ENCODE results near the gene VIT.
"Not testable (repeated sequence)": the region's sequence is repeated elsewhere in the genome, so short reads cannot be mapped to it uniquely, and the experiment has no call there.

VIT gene

DNA sequence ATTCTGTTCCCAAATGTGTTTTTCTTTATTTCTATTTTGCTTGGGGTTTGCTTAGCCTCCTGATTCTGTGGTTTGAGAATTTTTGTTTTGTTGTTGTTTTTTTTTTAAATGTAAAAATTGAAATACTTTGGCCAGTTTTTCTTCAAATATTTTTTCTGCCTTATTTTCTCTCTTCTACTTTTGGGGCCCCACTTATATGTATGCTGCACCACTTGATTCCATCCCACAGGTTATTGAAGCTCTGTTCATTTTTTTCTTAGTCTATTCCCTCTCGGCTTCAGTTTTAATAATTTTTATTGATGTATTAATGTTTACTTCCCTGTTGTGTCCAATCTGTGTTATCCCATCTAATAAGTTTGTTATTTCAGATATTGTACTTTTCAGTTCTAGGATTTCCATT lies 17.7 kb upstream of the VIT start:
- DNase-seq (ENCODE audit: low spot score): no peak

DNA sequence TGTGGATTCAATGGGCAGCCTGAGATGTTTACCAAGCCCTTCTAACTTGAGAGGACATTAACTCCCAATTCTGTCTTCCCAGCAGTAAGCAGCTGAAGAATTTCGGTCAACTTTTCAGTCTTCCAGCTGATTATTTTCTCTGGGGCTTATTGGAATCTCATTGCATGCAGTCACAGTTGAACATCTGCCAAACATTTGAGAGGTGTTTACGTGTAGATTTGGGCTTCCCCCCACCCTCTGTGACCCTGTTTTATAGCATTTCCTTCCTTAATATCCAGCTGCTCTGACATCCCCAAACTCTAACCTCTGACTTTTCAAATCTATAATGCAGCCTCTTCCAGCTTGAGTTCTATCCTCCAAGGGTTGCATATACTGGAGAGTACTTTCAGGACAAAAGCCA lies 16.5 kb upstream of the VIT start:
- no peak for DNase-seq (ENCODE audit: low spot score)

DNA sequence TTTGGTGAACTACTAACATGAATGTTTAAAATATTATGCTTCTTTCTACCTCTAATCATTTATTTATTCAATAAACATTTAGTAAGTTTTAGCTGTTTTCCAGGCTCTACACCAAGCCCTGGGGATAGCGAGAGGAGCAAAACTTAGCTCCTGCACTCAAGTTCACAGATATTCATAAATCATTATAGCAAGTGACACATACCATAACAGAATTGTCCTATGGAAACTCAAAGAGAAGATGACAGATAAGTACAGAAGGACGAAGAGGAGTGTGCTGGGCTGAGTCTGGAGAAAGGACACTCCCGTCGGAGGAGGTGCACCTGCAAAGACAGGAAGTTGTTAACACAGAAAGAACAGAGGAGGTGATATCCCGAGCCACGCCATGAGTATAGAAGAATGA lies 13.9 kb upstream of the VIT start:
- DNase-seq (ENCODE audit: low spot score): no peak

DNA sequence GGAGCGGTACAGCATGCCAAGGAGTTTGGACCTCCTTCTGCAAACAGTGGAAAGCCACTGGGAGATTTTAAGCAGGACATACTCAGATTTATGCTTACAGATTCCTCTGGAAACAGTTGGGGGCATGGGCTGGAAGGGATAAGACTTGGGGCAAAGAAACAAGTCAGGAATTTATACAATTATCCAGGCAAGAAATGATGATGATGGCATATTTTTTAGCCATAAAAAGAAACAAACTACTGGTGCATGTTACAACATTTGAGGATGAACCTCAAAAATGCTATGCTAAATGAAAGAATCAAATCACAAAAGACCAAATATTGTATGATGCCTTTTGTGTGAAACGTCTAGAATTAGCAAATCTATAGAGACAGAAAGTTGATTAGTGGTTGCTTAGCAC lies 13.5 kb upstream of the VIT start:
- no peak for DNase-seq (ENCODE audit: low spot score)

DNA sequence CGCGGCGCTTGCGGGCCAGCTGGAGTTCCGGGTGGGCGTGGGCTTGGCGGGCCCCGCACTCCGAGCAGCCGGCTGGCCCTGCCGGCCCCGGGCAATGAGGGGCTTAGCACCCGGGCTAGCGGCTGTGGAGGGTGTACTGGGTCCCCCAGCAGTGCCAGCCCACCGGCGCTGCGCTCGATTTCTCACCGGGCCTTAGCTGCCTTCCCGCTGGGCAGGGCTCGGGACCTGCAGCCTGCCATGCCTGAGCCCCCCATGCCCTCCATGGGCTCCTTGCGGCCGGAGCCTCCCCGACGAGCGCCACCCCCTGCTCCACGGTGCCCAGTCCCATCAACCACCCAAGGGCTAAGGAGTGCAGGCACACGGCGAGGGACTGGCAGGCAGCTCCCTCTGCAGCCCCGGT lies 8.2 kb upstream of the VIT start:
- not testable (repeated sequence) for DNase-seq (ENCODE audit: low spot score)

DNA sequence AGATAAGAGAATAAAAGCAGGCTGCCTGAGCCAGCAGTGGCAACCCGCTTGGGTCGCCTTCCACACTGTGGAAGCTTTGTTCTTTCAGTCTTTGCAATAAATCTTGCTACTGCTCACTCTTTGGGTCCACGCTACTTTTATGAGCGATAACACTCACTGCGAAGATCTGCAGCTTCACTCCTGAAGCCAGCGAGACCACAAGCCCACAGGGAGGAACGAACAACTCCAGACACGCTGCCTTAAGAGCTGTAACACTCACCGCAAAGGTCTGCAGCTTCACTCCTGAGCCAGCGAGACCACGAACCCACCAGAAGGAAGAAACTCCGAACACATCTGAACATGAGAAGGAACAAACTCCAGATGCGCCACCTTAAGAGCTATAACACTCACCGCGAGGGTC lies 7.5 kb upstream of the VIT start:
- DNase-seq (ENCODE audit: low spot score): not testable (repeated sequence)

DNA sequence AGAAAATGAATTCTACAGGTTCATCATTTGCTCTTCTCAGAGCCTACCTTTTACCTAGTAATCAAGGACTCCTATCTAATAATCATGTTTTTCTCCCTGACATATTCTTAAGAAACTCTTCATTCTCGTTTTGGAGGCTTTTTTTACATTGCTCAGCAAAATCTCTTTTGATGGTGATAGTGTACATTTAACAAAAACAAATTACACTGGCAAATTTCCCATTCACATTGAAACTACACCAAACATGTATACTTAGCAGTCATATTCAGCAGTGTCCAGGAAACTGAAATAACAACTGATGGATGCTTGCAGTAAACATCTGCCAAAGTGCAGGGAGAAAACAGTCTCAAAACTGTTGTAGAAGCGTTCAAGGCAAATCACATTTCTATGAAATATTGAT lies 4.4 kb upstream of the VIT start:
- no peak for DNase-seq (ENCODE audit: low spot score)

DNA sequence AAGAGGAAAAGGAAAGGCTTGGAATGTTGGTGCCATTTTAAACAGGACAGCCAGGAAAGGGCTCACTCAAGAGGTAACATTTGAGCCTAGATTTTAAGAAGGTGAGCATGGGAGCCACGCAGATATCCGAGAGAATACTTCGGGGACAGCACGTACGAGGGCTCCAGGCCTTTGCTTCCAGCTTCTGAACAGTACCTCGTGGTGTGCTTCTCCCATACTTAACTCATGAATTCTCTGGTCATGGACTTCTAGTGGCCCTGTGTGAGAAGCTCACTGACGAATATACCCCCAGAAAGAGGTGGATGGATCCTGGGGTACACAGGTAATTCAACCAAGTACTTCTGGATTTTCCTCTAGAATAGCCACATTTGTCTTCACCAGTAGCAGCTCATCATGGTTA lies 2.7 kb upstream of the VIT start:
- no peak for DNase-seq (ENCODE audit: low spot score)

DNA sequence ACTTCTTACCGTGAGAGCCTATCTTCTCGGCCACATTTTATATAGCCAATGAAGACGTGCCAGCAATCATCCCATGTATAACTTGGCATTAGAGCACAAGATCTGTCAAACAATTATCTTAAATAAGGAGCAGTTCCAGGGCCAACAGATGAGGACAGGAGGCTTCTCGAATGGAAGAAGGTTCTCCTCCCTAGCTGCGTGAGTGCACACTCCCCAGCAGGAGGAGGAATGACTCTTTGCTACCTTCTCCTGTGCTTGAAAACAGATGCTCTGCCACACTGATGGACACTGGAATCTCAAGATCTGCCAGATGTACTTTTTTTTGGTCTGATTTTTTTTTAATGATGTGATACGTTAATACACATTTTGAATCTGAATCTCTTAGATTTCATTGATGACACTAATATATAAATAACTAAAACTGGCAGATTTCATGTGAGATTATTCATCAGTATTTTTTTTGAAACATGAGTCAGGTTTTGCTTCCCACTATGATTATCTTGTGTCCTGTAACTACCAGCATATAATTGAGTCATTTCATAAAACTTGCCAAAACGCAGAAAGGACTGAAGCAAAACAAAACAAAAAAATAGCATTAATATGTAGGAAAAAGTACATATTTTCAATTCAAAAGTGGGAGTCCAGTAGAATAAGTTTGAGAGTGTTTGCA lies 626 bp upstream of the VIT start:
- DNase-seq (ENCODE audit: low spot score): no peak

DNA sequence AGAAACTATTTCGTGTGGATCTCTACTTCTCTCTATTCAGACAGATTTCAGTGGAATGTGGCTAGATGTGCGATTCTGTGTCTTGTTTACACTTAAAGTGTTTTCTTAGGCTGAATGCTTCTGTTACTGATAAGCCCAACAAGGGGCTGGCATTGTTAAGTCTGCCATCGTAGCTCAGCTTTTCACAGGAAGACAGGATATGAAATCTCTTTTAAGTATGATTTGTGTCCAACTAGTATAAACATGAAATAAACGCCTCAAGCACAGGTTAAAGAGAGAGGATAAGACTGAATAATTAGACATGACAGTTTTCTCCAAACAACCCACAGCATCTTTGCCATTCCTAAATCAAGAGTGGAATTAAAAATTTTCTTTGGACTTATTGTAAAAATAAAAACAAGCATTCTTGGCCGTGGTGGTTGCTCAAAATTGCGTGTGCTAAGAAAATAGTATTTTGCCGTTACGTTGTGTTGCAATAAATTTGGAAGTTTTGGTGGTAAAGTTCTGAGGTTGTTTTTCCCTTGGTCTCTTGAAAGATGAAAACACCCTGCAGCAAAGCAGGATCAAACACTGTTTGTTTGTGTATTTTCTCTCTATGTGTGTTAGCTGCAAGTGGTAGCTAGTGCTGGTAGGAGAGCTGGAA lies 1.0 kb downstream of the VIT start:
- peak; percentile 27 for DNase-seq (ENCODE audit: low spot score)

DNA sequence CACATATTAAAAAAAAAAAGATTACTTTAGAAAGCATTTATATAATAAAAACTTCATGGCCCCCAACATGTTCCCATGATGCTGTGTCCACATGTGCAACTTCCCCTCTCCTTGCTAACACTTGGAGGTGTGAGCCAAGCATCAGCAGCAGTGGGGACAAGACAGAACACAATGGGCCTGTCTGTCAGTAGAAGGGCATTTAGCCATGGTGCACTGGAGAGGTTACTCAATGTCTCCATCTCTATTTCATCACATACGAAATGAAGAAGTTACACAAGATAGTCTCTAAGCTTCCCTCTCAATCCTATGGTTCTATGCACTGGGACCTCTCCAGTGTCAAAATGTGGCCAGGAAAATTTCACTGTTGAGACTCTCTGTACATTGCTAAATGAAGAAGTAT lies 2.5 kb downstream of the VIT start:
- DNase-seq (ENCODE audit: low spot score): no peak

DNA sequence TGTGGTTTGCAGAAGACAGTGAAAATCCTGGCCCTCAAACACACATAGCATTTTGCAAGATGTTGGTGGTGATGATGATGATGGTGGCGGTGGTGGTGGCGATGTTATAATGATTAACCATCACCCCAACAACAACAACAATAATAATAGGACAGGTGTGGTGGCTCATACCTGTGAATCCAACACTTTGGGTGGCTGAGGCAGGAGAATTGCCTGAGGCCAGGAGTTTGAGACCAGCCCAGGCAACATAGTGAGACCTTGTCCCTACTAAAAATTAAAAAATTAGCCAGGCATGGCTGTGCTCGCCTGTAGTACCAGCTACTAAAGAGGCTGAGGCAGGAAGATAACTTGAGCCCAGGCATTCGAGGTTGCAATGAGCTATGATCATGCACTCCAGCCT lies 3.8 kb downstream of the VIT start:
- no peak for DNase-seq (ENCODE audit: low spot score)

DNA sequence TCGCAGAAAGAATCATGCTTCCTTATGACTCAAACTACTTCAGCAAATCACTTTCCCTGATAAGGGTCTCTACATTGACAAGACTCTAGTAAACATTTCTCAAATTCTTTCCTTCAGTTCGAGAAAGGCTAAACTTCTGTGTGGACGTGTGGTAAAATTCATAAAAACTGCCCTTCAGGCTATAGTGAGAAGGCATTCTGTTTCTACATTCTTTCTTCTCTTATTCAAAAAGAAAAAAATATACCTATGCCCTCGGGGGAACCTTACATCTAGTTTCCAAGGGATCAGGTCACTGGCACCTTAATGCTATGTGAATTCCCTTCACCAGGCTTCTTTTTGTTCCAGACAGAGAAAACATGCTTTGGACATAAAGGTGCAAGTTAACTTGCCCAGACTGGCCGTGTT lies 4.9 kb downstream of the VIT start:
- no peak for DNase-seq (ENCODE audit: low spot score)

DNA sequence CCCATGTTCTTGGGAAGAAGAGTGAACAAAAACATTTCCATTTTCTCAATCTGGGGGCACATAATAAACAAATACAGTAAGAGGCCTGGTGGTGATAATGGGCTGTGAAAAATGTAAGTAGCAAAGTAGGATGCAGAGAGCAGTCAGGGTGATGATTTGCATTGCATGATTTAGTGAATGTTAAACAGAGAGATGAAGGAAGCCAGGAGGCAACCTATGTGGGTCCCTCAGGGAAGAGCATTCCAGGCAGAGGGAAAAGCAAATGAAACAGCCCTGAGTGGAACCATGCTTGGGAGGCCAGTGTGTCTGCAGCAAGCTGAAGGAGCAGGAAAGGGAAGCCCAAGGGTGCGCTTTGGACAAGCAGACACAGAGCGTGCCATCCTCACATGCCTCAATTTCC lies 5.4 kb downstream of the VIT start:
- no peak for DNase-seq (ENCODE audit: low spot score)

DNA sequence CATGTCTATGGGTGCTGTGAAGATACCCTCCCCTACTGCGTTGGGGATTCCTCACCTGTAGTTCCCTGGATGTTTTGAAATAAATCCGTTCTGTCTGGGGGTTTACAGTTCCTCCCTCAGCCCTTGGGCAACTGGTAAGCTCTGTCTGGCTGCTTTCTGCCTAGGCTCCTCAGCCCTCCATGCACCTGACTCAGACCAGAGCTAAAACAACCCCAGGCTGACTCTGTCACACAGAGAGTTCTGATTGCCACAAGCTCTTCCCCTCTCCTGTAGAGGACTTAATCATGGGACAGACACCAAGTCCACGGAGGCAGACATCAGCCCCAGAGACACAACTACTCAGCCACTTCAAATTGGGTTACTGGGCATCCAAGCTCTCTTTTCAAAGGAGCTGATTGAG lies 6.3 kb downstream of the VIT start:
- DNase-seq (ENCODE audit: low spot score): no peak

DNA sequence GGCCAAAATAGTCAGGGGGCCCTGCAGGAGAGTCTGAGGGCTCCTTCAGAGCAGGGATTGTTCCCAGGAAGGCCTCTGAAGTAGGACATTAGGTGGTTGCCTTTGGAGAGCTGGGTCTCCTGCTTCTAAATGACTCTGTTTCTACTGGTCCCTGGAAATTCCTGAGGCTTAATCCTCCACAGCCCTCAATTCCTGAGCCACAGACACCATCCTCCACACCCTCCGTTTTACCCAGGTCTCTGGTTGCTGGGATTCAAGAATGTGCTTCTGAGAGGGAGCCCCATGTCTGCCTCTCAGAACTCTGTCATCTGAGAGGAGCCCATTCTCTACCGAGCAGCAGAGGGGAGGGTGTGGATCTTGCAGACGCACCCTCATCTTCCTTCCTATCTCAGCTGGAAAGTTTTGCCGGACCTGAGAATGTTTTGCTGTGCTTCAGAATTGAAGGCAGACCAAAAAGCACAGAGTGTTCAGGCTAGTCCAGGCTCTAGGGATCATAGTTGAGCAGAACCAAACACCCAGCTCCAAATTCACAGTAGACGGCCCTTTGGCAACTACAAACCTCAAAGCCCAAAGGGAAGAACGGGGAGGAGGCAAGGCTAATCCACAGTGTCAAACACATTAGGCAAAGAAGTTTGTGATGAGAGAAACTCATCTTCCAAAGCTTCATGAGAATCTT lies 8.1 kb downstream of the VIT start:
- no peak for DNase-seq (ENCODE audit: low spot score)

DNA sequence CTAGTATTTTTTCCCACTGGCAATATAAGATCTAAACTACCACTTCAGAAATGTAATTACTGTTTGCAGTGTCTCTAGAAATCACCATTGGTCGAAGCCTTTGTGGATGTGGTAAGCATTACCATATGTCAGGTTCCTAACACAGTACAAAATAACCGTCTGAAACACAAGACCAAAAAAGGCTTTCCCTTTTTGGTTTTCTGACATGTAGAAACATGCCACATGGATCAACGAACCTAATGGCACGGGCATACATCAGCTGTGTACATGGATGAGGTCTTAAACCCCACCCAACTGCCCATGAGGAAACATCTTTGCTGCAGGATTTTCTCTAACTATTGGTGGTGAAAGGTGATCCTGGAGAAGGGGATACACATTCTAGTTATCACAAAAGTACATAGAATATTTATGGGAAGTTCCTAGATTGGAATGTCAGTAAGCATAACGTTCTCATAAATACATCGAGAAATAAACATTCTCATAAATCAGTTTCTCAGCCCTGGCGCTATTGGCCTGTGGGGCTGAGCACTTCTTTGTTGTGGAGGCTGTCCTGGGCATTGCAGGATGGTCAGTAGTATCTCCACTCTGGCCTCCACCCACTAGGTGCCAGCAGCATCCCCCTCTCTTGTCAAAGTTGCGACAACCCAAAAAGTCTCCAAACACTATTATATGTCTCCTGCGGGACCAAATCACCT lies 9.0 kb downstream of the VIT start:
- no peak for DNase-seq (ENCODE audit: low spot score)

DNA sequence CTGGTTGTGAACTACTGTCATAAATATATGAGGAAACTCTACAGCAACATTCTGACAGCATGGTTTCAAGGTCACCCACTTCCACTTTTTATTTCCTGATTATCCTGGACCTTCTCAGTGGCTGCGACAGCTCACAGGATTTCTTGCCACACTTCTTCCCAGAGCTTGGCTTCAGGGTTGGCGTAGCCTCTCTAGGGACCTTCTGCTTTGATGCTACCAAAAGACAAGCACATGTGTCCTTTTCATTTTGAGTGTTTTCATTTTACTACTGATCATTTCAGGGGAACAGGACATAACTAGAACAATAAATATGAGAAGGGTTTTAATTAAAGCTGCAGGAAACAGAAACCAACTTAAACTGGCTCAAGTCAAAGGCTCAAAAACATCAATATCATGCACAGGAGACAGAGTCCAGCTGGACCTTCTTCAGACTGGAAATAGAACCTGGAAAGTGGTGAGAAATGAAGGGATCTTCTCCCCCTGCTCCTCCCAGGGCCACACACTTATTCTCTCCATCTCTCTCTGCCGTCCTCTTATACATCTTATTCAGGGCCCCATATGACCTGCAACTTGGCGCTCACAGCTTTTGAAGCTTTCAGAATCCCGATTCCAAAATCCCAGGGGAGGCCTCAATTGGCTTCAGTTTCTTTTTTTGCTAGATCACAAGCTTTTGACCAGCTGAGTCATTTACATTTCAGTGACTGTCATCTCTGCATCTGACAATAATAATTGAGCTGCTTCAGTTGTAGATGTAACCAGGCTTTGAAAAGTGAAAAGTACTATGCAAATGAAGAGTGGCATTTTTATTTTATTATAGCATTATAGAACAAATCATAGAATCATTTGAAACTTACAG lies 9.7 kb downstream of the VIT start:
- no peak for DNase-seq (ENCODE audit: low spot score)

DNA sequence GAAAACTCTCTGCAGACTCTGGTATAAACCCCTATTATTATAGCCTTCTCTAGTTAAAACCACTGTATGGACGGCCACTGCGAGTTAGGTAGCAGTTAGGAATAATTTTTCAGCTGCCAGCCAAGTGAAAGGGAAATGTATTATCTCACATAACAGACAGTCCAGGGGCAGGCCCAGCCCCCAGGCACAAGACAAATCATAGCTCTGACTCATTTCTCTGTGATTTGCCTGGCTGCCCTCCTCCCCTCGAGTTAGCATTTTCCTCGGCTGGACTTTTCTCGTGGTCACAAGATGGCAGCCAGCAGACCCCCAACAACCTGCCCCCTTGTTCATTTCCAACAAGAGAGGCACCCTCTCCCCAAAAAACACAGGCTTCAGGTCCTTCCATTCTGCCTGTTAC lies 10.5 kb downstream of the VIT start:
- peak; percentile 71 for DNase-seq (ENCODE audit: low spot score)

DNA sequence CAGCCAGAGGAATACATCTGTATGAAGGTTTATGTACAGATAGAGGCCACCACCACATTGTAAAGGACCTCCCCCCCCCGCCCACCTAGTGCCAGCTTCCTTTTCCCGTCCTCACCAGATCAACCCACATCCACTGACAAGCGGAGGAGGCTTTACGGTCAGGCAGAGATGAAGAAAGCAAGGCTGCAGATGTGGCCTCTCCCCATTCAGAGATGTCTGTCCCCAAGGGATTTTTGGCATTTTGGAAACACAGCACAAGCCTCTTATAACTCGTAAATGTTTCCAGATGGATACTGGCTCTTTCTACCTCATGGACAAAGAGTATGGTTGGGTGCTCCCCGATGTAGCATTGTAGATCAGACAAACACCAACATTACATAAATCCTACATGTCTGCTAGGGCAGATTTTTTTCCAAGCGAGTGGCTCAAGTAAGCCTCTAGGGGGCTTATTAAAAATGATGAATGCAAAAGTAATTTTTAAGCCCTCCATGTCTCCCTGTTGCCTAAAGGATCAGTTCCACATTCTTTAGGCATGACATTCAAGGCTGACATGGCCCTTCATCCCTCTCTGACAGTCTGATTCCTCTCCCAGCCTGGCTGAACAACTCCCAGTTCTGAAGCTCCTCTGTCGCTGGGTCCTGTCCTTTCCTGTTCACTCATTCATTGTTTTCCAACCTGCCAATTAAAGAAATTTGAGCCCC lies 11.7 kb downstream of the VIT start:
- DNase-seq (ENCODE audit: low spot score): no peak

DNA sequence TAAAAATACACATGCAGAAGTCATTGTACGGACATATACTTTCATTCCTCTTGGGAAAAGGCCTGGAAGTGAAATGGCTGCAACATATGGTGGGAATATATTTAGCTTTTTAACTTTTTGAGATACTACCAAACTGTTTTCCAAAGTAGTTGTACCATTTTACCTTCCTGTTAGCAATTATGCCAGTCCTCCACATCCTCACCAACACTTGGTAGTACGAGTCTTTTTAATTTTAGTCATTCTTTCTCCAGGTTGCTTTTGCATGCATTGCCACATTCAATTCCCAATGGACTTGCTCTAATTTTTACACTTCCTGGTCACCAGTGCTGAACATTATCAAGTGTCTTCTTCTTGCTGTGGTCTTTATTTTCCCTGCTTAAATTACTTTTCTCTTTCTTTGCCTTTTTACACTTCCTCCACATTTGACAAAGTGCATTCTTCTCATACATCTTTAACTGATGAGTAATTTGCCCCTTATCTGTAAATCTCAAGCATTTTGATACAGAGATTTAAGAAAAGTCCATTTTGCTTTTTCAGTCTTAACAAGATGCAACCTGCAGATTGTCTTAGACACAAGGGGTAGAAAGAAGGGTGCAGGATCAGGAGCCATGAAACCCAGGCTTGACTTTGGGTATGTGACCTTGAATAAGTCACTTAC lies 14.5 kb downstream of the VIT start:
- no peak for DNase-seq (ENCODE audit: low spot score)

Measured in COLO829 (cell line).